ENCODE results near the gene LYPLAL1. TPM values are rescaled to one million over a fixed set of nuclear protein-coding genes. Genes with fewer than 3 reads are reported as not detected.

The LYPLAL1 gene
- total and polyA plus RNA-seq, 8 donors, result 3.6 to 48.1 (median 12.7) TPM

DNA sequence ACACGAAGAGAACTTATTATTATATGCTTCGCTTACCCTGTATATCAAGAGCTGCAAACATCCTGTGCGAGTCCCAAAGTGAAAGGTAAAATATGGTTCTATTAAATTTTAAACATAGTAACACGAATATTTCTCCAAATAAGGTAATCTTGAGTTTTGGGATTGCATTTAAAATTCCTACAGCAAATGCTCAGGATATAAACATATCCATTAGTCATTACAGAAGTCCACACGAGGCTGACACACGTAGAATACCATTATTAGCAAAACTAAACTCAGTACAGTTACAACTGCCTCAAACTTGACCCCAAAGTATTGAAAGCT, 282 bp upstream of the LYPLAL1 start:
- TF ChIP-seq POLR2AphosphoS5 (IDR thresholded peaks at IDR 0.05) (no peak), CTCF (IDR thresholded peaks at IDR 0.05) (no peak), POLR2A (IDR thresholded peaks at IDR 0.05) (no peak), EP300 (IDR thresholded peaks at IDR 0.05) (no peak)
- no peaks in the 10 kb centered on the region for H3K27me3 ChIP-seq
- no peaks in the 10 kb centered on the region for H3K36me3 ChIP-seq
- H3K9me3 ChIP-seq, result no peaks in the 10 kb centered on the region
- no peak for DNase-seq
- H3K4me1 ChIP-seq, result peaks cover 14 to 49% (median 36%) of the 10 kb centered on the region in 4 donors
- peak overlapping the region in 4 of 5 donors; percentile 89 to 95 (median 94) for H3K27ac ChIP-seq
- intact Hi-C loops (cut with DNase I; ENCODE audit: low total_unique reads), result no loop called here
- H3K4me3 ChIP-seq, result peak overlapping the region; percentile 63 to 84 (median 80)
- 34 to 45% (median 38%) methylated on average over 6 of the region's 6 CpGs for WGBS, 5 donors

- Histone ChIP-seq H3K9me3 (no peaks in the 10 kb centered on the region), H3K4me3 (peak overlapping the region; percentile 63 to 84 (median 80)), H3K27ac (peak overlapping the region; percentile 18 to 95 (median 93)), H3K36me3 (no peaks in the 10 kb centered on the region), H3K27me3 (no peaks in the 10 kb centered on the region), H3K4me1 (peaks cover 17 to 59% (median 40%) of the 10 kb centered on the region in 4 donors)
- intact Hi-C loops (cut with DNase I; ENCODE audit: low total_unique reads), result no loop called here
- 18 to 23% (median 19%) methylated on average over 11 of the region's 11 CpGs for WGBS, 5 donors
- TF ChIP-seq POLR2AphosphoS5 (IDR thresholded peaks at IDR 0.05) (peak in 1 of 3 donors; percentile 26), POLR2A (IDR thresholded peaks at IDR 0.05) (no peak), EP300 (IDR thresholded peaks at IDR 0.05) (no peak), CTCF (IDR thresholded peaks at IDR 0.05) (no peak)
- DNase-seq, result peak in 1 of 2 donors; percentile 69
Measured at GRCh38 chr1:219174460-219175211, 958 bp downstream of the LYPLAL1 start.

- TF ChIP-seq CTCF (IDR thresholded peaks at IDR 0.05) (no peak), POLR2AphosphoS5 (IDR thresholded peaks at IDR 0.05) (no peak), EP300 (IDR thresholded peaks at IDR 0.05) (no peak), POLR2A (IDR thresholded peaks at IDR 0.05) (no peak)
- peak overlapping the region in 4 of 5 donors; percentile 89 to 95 (median 94) for H3K27ac ChIP-seq
- peaks cover 20 to 62% (median 40%) of the 10 kb centered on the region in 4 donors for H3K4me1 ChIP-seq
- H3K4me3 ChIP-seq, result peak overlapping the region; percentile 63 to 84 (median 80)
- peaks cover 0 to 5% (median 0%) of the 10 kb centered on the region in 4 donors for H3K36me3 ChIP-seq
- H3K9me3 ChIP-seq, result no peaks in the 10 kb centered on the region
- WGBS, 5 donors, result 83 to 97% (median 90%) methylated on average over 3 of the region's 3 CpGs
- intact Hi-C loops (cut with DNase I; ENCODE audit: low total_unique reads), result no loop called here
- no peak for DNase-seq
- H3K27me3 ChIP-seq, result no peaks in the 10 kb centered on the region
Measured at GRCh38 chr1:219175212-219175564, 1.5 kb downstream of the LYPLAL1 start.

DNA sequence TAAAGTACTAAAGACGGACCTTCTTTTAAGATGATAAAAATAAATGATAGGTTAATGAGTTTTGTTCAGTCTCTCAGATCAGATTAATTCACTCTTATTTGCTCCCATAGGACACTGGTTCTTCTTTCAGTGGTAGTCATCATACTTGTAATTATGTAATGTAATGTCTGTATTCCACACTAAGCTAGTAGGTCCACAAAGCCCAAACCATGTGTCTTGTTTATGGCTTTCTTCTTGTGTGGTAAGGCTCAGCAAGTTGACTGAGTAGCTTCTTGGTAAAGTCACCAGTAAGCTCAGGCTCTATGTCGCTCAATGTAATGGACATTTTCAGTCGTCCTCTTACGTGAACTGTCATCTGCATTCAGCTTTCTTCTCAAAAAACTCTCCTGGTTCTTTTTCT, 2.5 kb downstream of the LYPLAL1 start:
- WGBS, 5 donors, result 89 to 95% (median 94%) methylated on average over 4 of the region's 4 CpGs
- Histone ChIP-seq H3K27ac (peak overlapping the region in 1 of 5 donors; percentile 94), H3K36me3 (peaks cover 0 to 10% (median 2%) of the 10 kb centered on the region in 4 donors), H3K9me3 (no peaks in the 10 kb centered on the region), H3K4me1 (peaks cover 20 to 60% (median 39%) of the 10 kb centered on the region in 4 donors), H3K27me3 (no peaks in the 10 kb centered on the region), H3K4me3 (no peak overlapping the region)
- intact Hi-C loops (cut with DNase I; ENCODE audit: low total_unique reads), result no loop called here
- DNase-seq, result no peak
- TF ChIP-seq CTCF (IDR thresholded peaks at IDR 0.05), result no peak
- no peak for TF ChIP-seq POLR2AphosphoS5 (IDR thresholded peaks at IDR 0.05)

Data from stomach (tissue), 9 donors.